ENCODE data around the gene SLC13A4. TPM values are rescaled to one million over a fixed set of nuclear protein-coding genes. Genes with fewer than 3 reads are reported as not detected.
"Not testable (repeated sequence)": the region's sequence is repeated elsewhere in the genome, so short reads cannot be mapped to it uniquely, and the experiment has no call there.

SLC13A4 gene
- total and polyA plus RNA-seq, 2 donors (not counting 3 experiments of a cell fraction or from before 2014, with no cell fraction given), result not detected

GRCh38 chr7:135669774-135670173, 58.2 kb downstream of the SLC13A4 start:
- H3K27ac ChIP-seq (ENCODE audit: insufficient read depth, low read depth, low read length), result no peak overlapping the region
- intact Hi-C loops (cut with micrococcal nuclease), result loop anchor here (5.0 to 10.0 kb wide), 2 partner anchors 253 to 1915 kb away; no protein-coding TSS in a partner anchor
- no TSS peak for BruUV-seq (replicated peaks)

GRCh38 chr7:135668852-135669395, 59.1 kb downstream of the SLC13A4 start:
- H3K27me3 ChIP-seq (ENCODE audit: control insufficient read depth in 2 of 2, insufficient read depth in 2 of 2, low read length in 2 of 2); H3K9me3 ChIP-seq (replicated peaks; ENCODE audit: control insufficient read depth, insufficient read depth, low read length); H3K36me3 ChIP-seq (ENCODE audit: control insufficient read depth in 2 of 2, extremely low read depth in 1 of 2, insufficient read depth in 2 of 2, low read length in 2 of 2); H3K4me3 ChIP-seq (replicated peaks in 1 of 3; ENCODE audit: insufficient read depth in 1 of 3, low read depth in 1 of 3, low read length in 3 of 3); H2AFZ ChIP-seq (ENCODE audit: low read depth, low read length); POLR2A ChIA-PET; FAIRE-seq; H3K4me2 ChIP-seq (ENCODE audit: insufficient read depth, low read length); dilution Hi-C loops (cut with MboI; ENCODE audit: extremely low pct_ligation_motif_present, low sequenced_read_pairs); H3K9me1 ChIP-seq (replicated peaks; ENCODE audit: control insufficient read depth, extremely low read depth, insufficient read depth, low read length); BruUV-seq (replicated peaks); H4K20me1 ChIP-seq (replicated peaks; ENCODE audit: control insufficient read depth, extremely low read depth, insufficient read depth, low read length); H3K27ac ChIP-seq (ENCODE audit: insufficient read depth, low read depth, low read length); H3K9ac ChIP-seq (replicated peaks; ENCODE audit: extremely low read depth, insufficient read depth, low read length); CTCF ChIA-PET; DNase-seq (ENCODE audit: low read depth, low spot score): not testable (repeated sequence)
- Histone ChIP-seq H3K79me2 (ENCODE audit: control insufficient read depth, insufficient read depth, low read length) (peaks cover 63% of the 10 kb centered on the region), H3K4me1 (ENCODE audit: control insufficient read depth, extremely low read depth, insufficient read depth, low read length) (peaks cover 29% of the 10 kb centered on the region)
- intact Hi-C loops (cut with micrococcal nuclease), result loop anchor here (10.0 kb wide), 1 partner anchor 1916 kb away; no protein-coding TSS in a partner anchor

More at GRCh38 chr7:135669774-135670173, 58.2 kb downstream of the SLC13A4 start:
- dilution Hi-C loops (cut with MboI; ENCODE audit: extremely low pct_ligation_motif_present, low sequenced_read_pairs), result no loop called here
- no peak for DNase-seq (ENCODE audit: low read depth, low spot score)
- no peak for FAIRE-seq
- H3K4me3 ChIP-seq (replicated peaks in 1 of 3; ENCODE audit: insufficient read depth in 1 of 3, low read depth in 1 of 3, low read length in 3 of 3), result no peak overlapping the region
- peaks cover 56% of the 10 kb centered on the region for H3K79me2 ChIP-seq (ENCODE audit: control insufficient read depth, insufficient read depth, low read length)
- CTCF ChIA-PET, result interaction anchor here (1.1 to 4.9 kb wide), 7 partner anchors 13 to 395 kb away, joined by 3 to 53 read pairs (median 4); no protein-coding TSS in a partner anchor
- H2AFZ ChIP-seq (ENCODE audit: low read depth, low read length), result no peak overlapping the region
- no peaks in the 10 kb centered on the region for H3K27me3 ChIP-seq (ENCODE audit: control insufficient read depth in 2 of 2, insufficient read depth in 2 of 2, low read length in 2 of 2)
- peak overlapping the region; percentile 28 for H3K4me2 ChIP-seq (ENCODE audit: insufficient read depth, low read length)
- peaks cover 0 to 5% of the 10 kb centered on the region in 2 experiments for H3K36me3 ChIP-seq (ENCODE audit: control insufficient read depth in 2 of 2, extremely low read depth in 1 of 2, insufficient read depth in 2 of 2, low read length in 2 of 2)
- H3K9me3 ChIP-seq (replicated peaks; ENCODE audit: control insufficient read depth, insufficient read depth, low read length), result no peaks in the 10 kb centered on the region
- H4K20me1 ChIP-seq (replicated peaks; ENCODE audit: control insufficient read depth, extremely low read depth, insufficient read depth, low read length), result no peaks in the 10 kb centered on the region
- H3K9me1 ChIP-seq (replicated peaks; ENCODE audit: control insufficient read depth, extremely low read depth, insufficient read depth, low read length), result no peaks in the 10 kb centered on the region
- POLR2A ChIA-PET, result no interaction called here
- peaks cover 24% of the 10 kb centered on the region for H3K4me1 ChIP-seq (ENCODE audit: control insufficient read depth, extremely low read depth, insufficient read depth, low read length)
- TF ChIP-seq JUN (IDR thresholded peaks at IDR 0.05; ENCODE audit: borderline replicate concordance, insufficient read depth, insufficient read length, low read depth), result no peak
- no peak overlapping the region for H3K9ac ChIP-seq (replicated peaks; ENCODE audit: extremely low read depth, insufficient read depth, low read length)

- FAIRE-seq; H3K9me3 ChIP-seq (replicated peaks; ENCODE audit: control insufficient read depth, insufficient read depth, low read length); CTCF ChIA-PET; H4K20me1 ChIP-seq (replicated peaks; ENCODE audit: control insufficient read depth, extremely low read depth, insufficient read depth, low read length); H3K27ac ChIP-seq (ENCODE audit: insufficient read depth, low read depth, low read length); H3K4me2 ChIP-seq (ENCODE audit: insufficient read depth, low read length); DNase-seq (ENCODE audit: low read depth, low spot score); H3K9me1 ChIP-seq (replicated peaks; ENCODE audit: control insufficient read depth, extremely low read depth, insufficient read depth, low read length); POLR2A ChIA-PET; H2AFZ ChIP-seq (ENCODE audit: low read depth, low read length); H3K36me3 ChIP-seq (ENCODE audit: control insufficient read depth in 2 of 2, extremely low read depth in 1 of 2, insufficient read depth in 2 of 2, low read length in 2 of 2); BruUV-seq (replicated peaks); H3K9ac ChIP-seq (replicated peaks; ENCODE audit: extremely low read depth, insufficient read depth, low read length); dilution Hi-C loops (cut with MboI; ENCODE audit: extremely low pct_ligation_motif_present, low sequenced_read_pairs); H3K27me3 ChIP-seq (ENCODE audit: control insufficient read depth in 2 of 2, insufficient read depth in 2 of 2, low read length in 2 of 2); H3K4me3 ChIP-seq (replicated peaks in 1 of 3; ENCODE audit: insufficient read depth in 1 of 3, low read depth in 1 of 3, low read length in 3 of 3): not testable (repeated sequence)
- intact Hi-C loops (cut with micrococcal nuclease), result loop anchor here (10.0 kb wide), 1 partner anchor 1917 kb away; no protein-coding TSS in a partner anchor
- Histone ChIP-seq H3K4me1 (ENCODE audit: control insufficient read depth, extremely low read depth, insufficient read depth, low read length) (peaks cover 23% of the 10 kb centered on the region), H3K79me2 (ENCODE audit: control insufficient read depth, insufficient read depth, low read length) (peaks cover 73% of the 10 kb centered on the region)
Observed at GRCh38 chr7:135667626-135668025, 60.4 kb downstream of the SLC13A4 start.
